Upper lobe of right lung (tissue), 1 donor: ENCODE results near the gene SLC38A3. TPM values are rescaled to one million over a fixed set of nuclear protein-coding genes. Genes with fewer than 3 reads are reported as not detected.

Experiments used
- ATAC-seq: fragments of 200-7000 bp; cut with Tn5 transposase; one replicate; pipeline ENCODE4 v1.9.1; 2020; ENCODE audit warnings: mild to moderate bottlenecking, moderate library complexity
- DNase-seq: peaks from one replicate; pipeline ENCODE4 v3.0.0-alpha.2; 2020
- H3K27ac ChIP-seq: fragments of 200-600 bp; one replicate; pipeline ENCODE4 v1.8.0; 2022
- H3K27me3 ChIP-seq: fragments of 200-600 bp; one replicate; pipeline ENCODE4 v1.8.0; 2022; ENCODE audit warnings: mild to moderate bottlenecking
- H3K36me3 ChIP-seq: fragments of 200-600 bp; one replicate; pipeline ENCODE4 v1.8.0; 2022
- H3K4me1 ChIP-seq: fragments of 200-600 bp; one replicate; pipeline ENCODE4 v1.8.0; 2022
- H3K4me3 ChIP-seq: fragments of 200-600 bp; one replicate; pipeline ENCODE4 v1.8.0; 2022; ENCODE audit warnings: mild to moderate bottlenecking
- H3K9me3 ChIP-seq: fragments of 200-600 bp; one replicate; pipeline ENCODE4 v1.8.0; 2022
- intact Hi-C: fragments of 100-400 bp; cut with DNase I; formaldehyde crosslinking; loops from one replicate; pipeline ENCODE4 v1.11.0; 2022
- total RNA-seq: library from RNA; stranded (reverse); fragmentation: NEBNext Ultra II Directional; extraction: Animal tissue kit (Norgen Biotek cat#: 25700); gene quantifications from one replicate; pipeline ENCODE4 v1.2.1, GENCODE V29; 2021
- TF ChIP-seq, protein P1 (sequence below): fragments of 200-600 bp; IDR thresholded peaks from one replicate; pipeline ENCODE4 v1.8.0; 2022; ENCODE audit warnings: antibody characterized with exemption
- donor health status: DM: no; HTN: yes; CAD: no; lungs with severe emphysema.

SLC38A3 gene
- total RNA-seq, 1 donor from 2014 or later: not detected

DNA sequence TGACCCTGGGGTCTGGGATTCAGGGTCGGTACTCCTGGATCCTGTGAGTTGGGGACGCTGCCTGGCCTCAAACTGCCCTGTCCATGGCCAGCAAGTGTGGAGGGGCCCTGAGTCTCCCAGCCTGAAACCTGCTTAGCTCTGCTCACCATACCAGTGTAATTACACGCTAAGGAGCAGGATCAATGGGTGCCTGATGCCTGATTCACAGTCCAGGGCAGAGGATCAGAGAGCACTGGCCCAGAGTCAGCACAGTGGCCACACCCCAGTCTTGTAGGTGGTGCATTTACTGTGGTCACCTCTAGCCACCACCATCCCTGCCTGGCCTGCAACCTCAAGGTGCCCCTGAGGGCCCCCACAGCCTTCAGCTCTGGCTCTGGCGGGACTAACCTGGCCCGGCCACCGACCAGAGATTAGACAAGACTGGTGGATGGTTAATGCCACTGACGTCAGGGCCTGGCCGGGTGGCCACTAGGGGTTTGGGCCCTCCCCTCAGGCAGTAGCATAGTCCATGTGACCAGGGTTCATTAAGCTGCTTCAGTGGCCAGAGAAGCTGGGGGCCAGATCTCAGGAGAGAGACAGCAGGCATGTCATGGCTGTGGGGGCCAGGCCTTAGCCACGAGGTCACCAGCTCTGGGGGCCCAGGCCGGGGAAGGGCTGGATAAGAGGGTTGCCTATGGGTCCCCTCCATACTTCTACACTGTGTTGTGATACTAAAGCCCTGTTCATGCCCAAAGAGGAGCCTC, 3.3 kb upstream of the SLC38A3 start:
- Histone ChIP-seq H3K36me3 (no peaks in the 10 kb centered on the region), H3K4me1 (peaks cover 14% of the 10 kb centered on the region), H3K9me3 (no peaks in the 10 kb centered on the region), H3K4me3 (no peak overlapping the region), H3K27ac (no peak overlapping the region), H3K27me3 (peaks cover 42% of the 10 kb centered on the region)
- no peak for ATAC-seq
- TF ChIP-seq, protein P1, sequence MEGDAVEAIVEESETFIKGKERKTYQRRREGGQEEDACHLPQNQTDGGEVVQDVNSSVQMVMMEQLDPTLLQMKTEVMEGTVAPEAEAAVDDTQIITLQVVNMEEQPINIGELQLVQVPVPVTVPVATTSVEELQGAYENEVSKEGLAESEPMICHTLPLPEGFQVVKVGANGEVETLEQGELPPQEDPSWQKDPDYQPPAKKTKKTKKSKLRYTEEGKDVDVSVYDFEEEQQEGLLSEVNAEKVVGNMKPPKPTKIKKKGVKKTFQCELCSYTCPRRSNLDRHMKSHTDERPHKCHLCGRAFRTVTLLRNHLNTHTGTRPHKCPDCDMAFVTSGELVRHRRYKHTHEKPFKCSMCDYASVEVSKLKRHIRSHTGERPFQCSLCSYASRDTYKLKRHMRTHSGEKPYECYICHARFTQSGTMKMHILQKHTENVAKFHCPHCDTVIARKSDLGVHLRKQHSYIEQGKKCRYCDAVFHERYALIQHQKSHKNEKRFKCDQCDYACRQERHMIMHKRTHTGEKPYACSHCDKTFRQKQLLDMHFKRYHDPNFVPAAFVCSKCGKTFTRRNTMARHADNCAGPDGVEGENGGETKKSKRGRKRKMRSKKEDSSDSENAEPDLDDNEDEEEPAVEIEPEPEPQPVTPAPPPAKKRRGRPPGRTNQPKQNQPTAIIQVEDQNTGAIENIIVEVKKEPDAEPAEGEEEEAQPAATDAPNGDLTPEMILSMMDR: no peak
- no peak for DNase-seq
- intact Hi-C loops: no loop called here

DNA sequence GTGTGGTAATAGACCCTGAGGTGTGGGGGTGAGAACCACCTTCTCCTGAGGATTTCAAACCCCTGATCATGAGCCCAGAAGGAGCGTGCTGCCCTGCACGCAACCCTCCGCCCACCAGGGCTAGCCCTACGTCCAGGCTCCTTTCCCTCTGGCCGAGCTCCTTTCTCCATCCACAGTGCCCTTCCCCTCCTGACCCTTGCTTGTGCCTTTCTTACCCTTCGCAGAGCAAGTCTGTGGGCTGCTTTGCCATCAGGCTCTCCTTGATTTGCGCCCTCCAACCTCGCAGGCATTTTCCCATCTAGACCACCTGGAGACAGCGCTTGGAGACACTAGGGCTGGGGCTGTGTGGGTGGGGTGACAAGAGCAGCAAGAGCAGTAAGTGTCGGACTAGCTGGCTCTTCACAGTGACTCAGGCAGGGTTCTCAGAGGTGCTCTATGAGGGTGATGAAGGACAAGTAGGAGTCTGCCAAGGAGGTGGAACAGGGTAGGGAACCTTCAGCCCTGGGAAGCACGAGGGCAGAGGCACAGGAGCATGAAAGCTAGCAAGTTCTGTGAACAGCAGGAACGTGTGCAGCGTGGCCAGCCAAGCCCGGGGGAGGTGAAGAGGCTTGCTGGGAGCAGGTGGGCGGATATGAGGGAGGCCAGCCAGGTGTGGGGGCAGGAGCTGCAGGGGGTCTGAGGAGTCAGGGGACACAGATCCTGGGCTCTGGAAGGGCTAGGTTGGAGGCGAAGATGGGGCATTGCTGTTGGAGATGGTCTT, 2.5 kb upstream of the SLC38A3 start:
- Histone ChIP-seq H3K27ac (no peak overlapping the region), H3K9me3 (no peaks in the 10 kb centered on the region), H3K27me3 (peaks cover 42% of the 10 kb centered on the region), H3K36me3 (no peaks in the 10 kb centered on the region), H3K4me1 (peaks cover 14% of the 10 kb centered on the region), H3K4me3 (no peak overlapping the region)
- intact Hi-C loops: no loop called here
- TF ChIP-seq, protein P1: no peak
- no peak for DNase-seq
- no peak for ATAC-seq

DNA sequence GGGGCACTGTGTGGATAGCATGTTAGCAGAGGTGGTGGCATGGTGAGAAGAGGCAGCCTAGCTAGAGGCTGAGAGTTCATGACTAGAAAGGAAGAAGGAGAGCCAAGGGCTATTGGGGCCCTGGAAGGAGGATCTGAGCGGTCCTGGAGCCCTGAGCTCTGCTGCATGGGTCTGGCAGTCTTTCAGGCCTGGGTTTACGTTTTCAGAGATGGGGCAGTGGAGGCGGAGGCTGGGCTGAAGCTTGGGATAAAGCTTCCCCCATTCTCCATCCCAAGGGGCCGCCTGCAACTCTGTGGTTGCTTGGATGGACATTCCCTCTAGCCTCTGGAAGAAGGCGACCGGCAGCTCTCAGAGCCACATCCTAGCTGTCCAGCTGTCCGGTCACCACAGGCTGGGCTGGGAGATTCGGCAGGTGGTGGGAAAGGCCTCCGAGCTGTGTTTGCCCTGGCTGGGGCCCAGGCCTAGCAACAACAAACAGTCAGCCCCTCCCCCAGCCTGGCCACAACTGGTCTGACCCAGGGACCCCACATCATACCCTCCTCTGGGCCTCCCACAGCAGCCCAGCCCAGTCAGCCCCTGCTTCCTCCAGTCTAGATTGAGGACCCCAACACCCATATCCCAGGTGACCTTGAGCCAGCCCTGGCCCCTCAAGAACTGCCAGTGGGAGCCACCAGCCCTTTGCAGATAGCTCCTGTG, 1.8 kb upstream of the SLC38A3 start:
- DNase-seq (no peak), ATAC-seq (no peak)
- no peak overlapping the region for H3K27ac ChIP-seq
- H3K36me3 ChIP-seq: no peaks in the 10 kb centered on the region
- no peaks in the 10 kb centered on the region for H3K9me3 ChIP-seq
- intact Hi-C loops: no loop called here
- H3K27me3 ChIP-seq: peaks cover 35% of the 10 kb centered on the region
- TF ChIP-seq, protein P1: no peak
- H3K4me1 ChIP-seq: peaks cover 14% of the 10 kb centered on the region
- no peak overlapping the region for H3K4me3 ChIP-seq

DNA sequence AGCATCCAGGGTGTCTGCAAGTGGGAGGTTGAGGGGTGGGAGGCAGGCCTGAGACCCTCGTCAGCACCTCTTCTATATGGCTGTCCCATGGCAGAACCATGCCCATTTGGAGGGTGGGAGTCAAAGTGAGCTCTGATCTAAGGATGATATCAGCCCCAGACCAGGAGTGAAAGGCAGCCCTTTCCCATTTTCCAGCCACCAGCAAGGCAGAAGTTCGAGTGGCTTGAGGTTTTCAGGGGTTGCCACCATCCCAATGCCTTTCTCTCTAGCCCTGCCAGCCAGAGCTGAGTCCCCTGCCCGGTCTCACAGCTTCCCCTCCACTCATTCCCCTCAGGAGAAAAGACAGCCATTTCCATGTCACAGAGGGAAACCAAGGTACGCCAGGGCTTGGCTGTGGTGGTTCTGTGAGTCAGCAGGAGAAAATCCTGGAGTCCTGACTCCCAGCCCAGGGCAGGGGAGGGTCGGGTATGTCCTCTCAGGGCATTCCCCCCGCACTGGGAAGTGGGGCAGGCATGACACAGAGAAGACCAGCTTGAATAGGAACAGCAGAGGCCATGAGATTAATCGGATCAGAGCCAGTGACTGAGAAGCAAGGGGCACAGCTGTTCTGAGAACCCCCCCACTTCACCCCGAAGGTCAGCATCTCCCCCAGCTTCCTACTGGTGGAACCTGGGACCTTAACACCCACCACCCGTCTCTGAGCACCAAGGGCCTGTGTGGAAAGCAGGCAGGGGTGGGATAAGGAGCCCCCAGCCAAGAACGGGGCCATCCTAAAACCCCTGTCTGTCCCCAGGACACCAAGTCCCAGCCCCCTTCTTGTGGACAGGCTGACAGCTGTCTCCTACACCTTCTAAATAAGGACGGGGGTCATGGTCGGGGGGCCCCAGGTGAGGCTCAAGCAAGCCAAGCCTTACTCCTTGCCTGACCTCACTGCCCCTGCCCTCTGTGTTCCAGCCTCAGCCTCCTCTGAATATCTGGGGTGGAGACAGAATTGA, 965 bp upstream of the SLC38A3 start:
- Histone ChIP-seq H3K27me3 (peaks cover 34% of the 10 kb centered on the region), H3K4me1 (peaks cover 14% of the 10 kb centered on the region), H3K36me3 (no peaks in the 10 kb centered on the region), H3K9me3 (no peaks in the 10 kb centered on the region), H3K4me3 (no peak overlapping the region), H3K27ac (no peak overlapping the region)
- DNase-seq (no peak), ATAC-seq (no peak)
- TF ChIP-seq, protein P1: no peak
- intact Hi-C loops: no loop called here
